H1 (cell line): ENCODE results near the gene CCL15. TPM values are rescaled to one million over a fixed set of nuclear protein-coding genes. Genes with fewer than 3 reads are reported as not detected.
"Not testable (repeated sequence)": the region's sequence is repeated elsewhere in the genome, so short reads cannot be mapped to it uniquely, and the experiment has no call there.

Experiments used
- CTCF ChIA-PET: fragments of 300-600 bp; sonication (Branson Sonifier 250); formaldehyde crosslinking; loops from one replicate; lab custom pipeline; 2021; ENCODE audit not compliant: partially characterized antibody; lab: Charles Lee
- POLR2A ChIA-PET: fragments of 300-600 bp; sonication (Branson Sonifier 250); formaldehyde crosslinking; loops from one replicate; lab custom pipeline; 2021; ENCODE audit warnings: inconsistent platforms; ENCODE audit not compliant: partially characterized antibody; lab: Charles Lee
- DNase-seq, 2 experiments: peaks; one replicate each; pipeline versions ENCODE4 v3.0.0 to v3.0.0-alpha.2; 2010 to 2022; ENCODE audit warnings: low spot score in 2 of 2, low read depth in 1 of 2, mixed read lengths in 1 of 2
- FAIRE-seq: peaks from 2 replicates; lab custom pipeline; 2011; peaks lifted over from hg19 to GRCh38; lab: Jason Lieb, UNC
- H2AFZ ChIP-seq: 2 replicates; pipeline ENCODE4 v1.8.1; 2012; ENCODE audit warnings: low read length, inconsistent platforms
- H2AK5ac ChIP-seq: 2 replicates; pipeline ENCODE4 v1.6.1; 2013; ENCODE audit warnings: low read depth, low read length
- H2BK120ac ChIP-seq: replicated peaks from 2 replicates; pipeline ENCODE3; 2013; ENCODE audit warnings: low read depth, low read length, inconsistent platforms
- H2BK12ac ChIP-seq: 2 replicates; pipeline ENCODE4 v1.6.1; 2013; ENCODE audit warnings: low read depth, low read length
- H2BK15ac ChIP-seq: 2 replicates; pipeline ENCODE4 v1.6.1; 2013; ENCODE audit warnings: low read length
- H2BK20ac ChIP-seq: 2 replicates; pipeline ENCODE4 v1.6.1; 2013; ENCODE audit warnings: low read length
- H2BK5ac ChIP-seq: 2 replicates; pipeline ENCODE4 v1.6.1; 2013; ENCODE audit warnings: low read depth, low read length
- H3K14ac ChIP-seq: 2 replicates; pipeline ENCODE4 v1.6.1; 2013; ENCODE audit warnings: inconsistent platforms; ENCODE audit not compliant: insufficient read length
- H3K18ac ChIP-seq: 2 replicates; pipeline ENCODE4 v1.6.1; 2013; ENCODE audit warnings: low read length; ENCODE audit errors: extremely low read depth
- H3K23ac ChIP-seq: 2 replicates; pipeline ENCODE4 v1.6.1; 2013; ENCODE audit warnings: inconsistent platforms; ENCODE audit not compliant: insufficient read length
- H3K23me2 ChIP-seq: 2 replicates; pipeline ENCODE4 v1.6.1; 2013; ENCODE audit warnings: low read depth, low read length
- H3K27ac ChIP-seq: 2 replicates; pipeline ENCODE4 v1.6.1; 2011; ENCODE audit warnings: low read depth, low read length, inconsistent platforms
- H3K27me3 ChIP-seq, 4 experiments: replicated peaks in 1 of 4; 1 replicate in 1 of 4; 2 replicates in 3 of 4; pipeline versions ENCODE4 v1.6.1 to v1.8.1; 2011 to 2013; ENCODE audit warnings: low read length in 3 of 4, mild to moderate bottlenecking in 3 of 4, inconsistent platforms in 2 of 4, mixed read lengths in 2 of 4, moderate library complexity in 1 of 4; ENCODE audit not compliant: control insufficient read depth in 3 of 4, insufficient read depth in 3 of 4; ENCODE audit errors: extremely low read depth in 1 of 4
- H3K36me3 ChIP-seq, 4 experiments: 2 replicates each; pipeline versions ENCODE4 v1.6.1 to v1.8.1; 2011 to 2013; ENCODE audit warnings: mild to moderate bottlenecking in 4 of 4, low read length in 3 of 4, moderate library complexity in 2 of 4, control low read depth in 1 of 4, inconsistent platforms in 1 of 4; ENCODE audit not compliant: insufficient read depth in 4 of 4, control insufficient read depth in 2 of 4
- H3K4ac ChIP-seq: replicated peaks from 2 replicates; pipeline ENCODE3; 2013; ENCODE audit warnings: low read length, low read depth, mixed read lengths, inconsistent platforms; ENCODE audit not compliant: insufficient read length
- H3K4me1 ChIP-seq, 4 experiments: replicated peaks in 1 of 4; 1 replicate in 1 of 4; 2 replicates in 3 of 4; pipeline versions ENCODE4 v1.6.1 to v1.8.1; 2011 to 2013; ENCODE audit warnings: low read length in 3 of 4, inconsistent platforms in 2 of 4, mixed read lengths in 1 of 4; ENCODE audit not compliant: insufficient read depth in 4 of 4, control insufficient read depth in 3 of 4
- H3K4me2 ChIP-seq, 2 experiments: 2 replicates each; pipeline versions ENCODE4 v1.6.1 to v1.8.1; 2011 to 2013; ENCODE audit warnings: low read depth in 2 of 2, low read length in 2 of 2, control low read depth in 1 of 2, inconsistent platforms in 1 of 2, mild to moderate bottlenecking in 1 of 2; ENCODE audit not compliant: insufficient read depth in 1 of 2
- H3K4me3 ChIP-seq, 4 experiments: fragments of 200-600, 300-600 bp in 1 of 4; sonication (generic), shearing (Covaris generic), sonication (Bioruptor Twin) in 1 of 4; 2 replicates each; pipeline versions ENCODE4 v1.5.1 to v1.8.1; 2011 to 2016; ENCODE audit warnings: low read length in 4 of 4, low read depth in 3 of 4, control low read depth in 2 of 4, inconsistent platforms in 2 of 4, mild to moderate bottlenecking in 2 of 4, mixed read lengths in 1 of 4, moderate library complexity in 1 of 4; ENCODE audit not compliant: insufficient read depth in 2 of 4; ENCODE audit errors: extremely low read depth in 1 of 4
- H3K56ac ChIP-seq: replicated peaks from 2 replicates; pipeline ENCODE3; 2013; ENCODE audit warnings: low read depth, mild to moderate bottlenecking, mixed read lengths, low read length, inconsistent platforms; ENCODE audit not compliant: insufficient read length
- H3K79me1 ChIP-seq: 2 replicates; pipeline ENCODE4 v1.6.1; 2013; ENCODE audit warnings: low read depth, low read length, control low read depth
- H3K79me2 ChIP-seq, 2 experiments: 2 replicates each; pipeline versions ENCODE4 v1.6.1 to v1.8.1; 2012 to 2013; ENCODE audit warnings: low read length in 2 of 2, mild to moderate bottlenecking in 2 of 2, inconsistent platforms in 1 of 2; ENCODE audit not compliant: insufficient read depth in 2 of 2, control insufficient read depth in 1 of 2
- H3K9ac ChIP-seq, 4 experiments: replicated peaks in 1 of 4; 1 replicate in 1 of 4; 2 replicates in 3 of 4; pipeline versions ENCODE4 v1.6.1 to v1.8.1; 2011 to 2013; ENCODE audit warnings: low read depth in 3 of 4, low read length in 3 of 4, control low read depth in 2 of 4, mild to moderate bottlenecking in 2 of 4, moderate library complexity in 2 of 4, inconsistent platforms in 1 of 4; ENCODE audit errors: extremely low read depth in 1 of 4
- H3K9me3 ChIP-seq, 2 experiments: 2 replicates each; pipeline versions ENCODE4 v1.6.1 to v1.8.1; 2012 to 2013; ENCODE audit warnings: mild to moderate bottlenecking in 2 of 2, moderate library complexity in 2 of 2, control low read depth in 1 of 2, inconsistent platforms in 1 of 2, low read depth in 1 of 2, low read length in 1 of 2, mixed read lengths in 1 of 2; ENCODE audit not compliant: insufficient read depth in 2 of 2
- H4K20me1 ChIP-seq, 2 experiments: replicated peaks in 1 of 2; 2 replicates each; pipeline versions ENCODE3 to v1.8.1; 2011 to 2013; ENCODE audit warnings: inconsistent platforms in 2 of 2, low read length in 2 of 2, mild to moderate bottlenecking in 1 of 2; ENCODE audit not compliant: insufficient read depth in 2 of 2, control insufficient read depth in 1 of 2
- H4K5ac ChIP-seq: 2 replicates; pipeline ENCODE4 v1.6.1; 2013; ENCODE audit warnings: low read length, low read depth, mixed read lengths, inconsistent platforms; ENCODE audit not compliant: insufficient read length
- H4K8ac ChIP-seq: 2 replicates; pipeline ENCODE4 v1.8.0; 2013; ENCODE audit warnings: mild to moderate bottlenecking, moderate library complexity, low read length, inconsistent platforms; ENCODE audit not compliant: insufficient read depth; ENCODE audit errors: extremely low read depth
- H4K91ac ChIP-seq: replicated peaks from 2 replicates; pipeline ENCODE3; 2013; ENCODE audit warnings: low read length, mixed read lengths, inconsistent platforms; ENCODE audit not compliant: insufficient read length
- RFX5 ChIP-seq: IDR thresholded peaks from 2 replicates; pipeline ENCODE4 v1.6.1; 2011; ENCODE audit warnings: low read depth, low read length, improper control_type of control experiment, borderline replicate concordance
- WGBS, 2 experiments: shearing (Covaris generic) in 1 of 2; methylation state at CpG; one replicate each; pipeline versions ENCODE4 v1.1.6 to v1.1.7; 2013 to 2015; ENCODE audit warnings: low lambda C conversion rate in 2 of 2, mixed read lengths in 2 of 2, inconsistent platforms in 1 of 2, low coverage in 1 of 2, missing lambda C conversion rate in 1 of 2; ENCODE audit not compliant: insufficient replicate concordance in 2 of 2, insufficient coverage in 1 of 2, insufficient read length in 1 of 2; ENCODE audit errors: extremely low coverage in 1 of 2, missing lambda C conversion rate in 1 of 2; 5-methylcytosine and 5-hydroxymethylcytosine counted together
- polyA plus RNA-seq, 7 experiments: library from polyadenylated mRNA; depleted of rRNA in 3 of 7; stranded (reverse) in 5 of 7; unstranded in 2 of 7; fragments of >200 nt in 5 of 7; fragments of 200-250 nt in 2 of 7; gene quantifications; 1 replicate in 5 of 7; 2 replicates in 1 of 7; 4 replicates in 1 of 7; pipeline versions ENCODE4 v1.2.1 to v1.2.3, GENCODE V29; 2011 to 2013; ENCODE audit warnings: missing spikeins in 2 of 7, mixed read lengths in 2 of 7
- total RNA-seq: library from RNA; stranded (reverse); fragmentation: NEBNext Ultra II Directional; extraction: Animal tissue kit (Norgen Biotek cat#: 25700); gene quantifications from 2 replicates; pipeline ENCODE4 v1.2.1, GENCODE V29; 2021

The CCL15 gene
- total and polyA plus RNA-seq, 2 of the 8 experiments (the other 6 are each of a cell fraction or from before 2014, with no cell fraction given), result not detected

DNA sequence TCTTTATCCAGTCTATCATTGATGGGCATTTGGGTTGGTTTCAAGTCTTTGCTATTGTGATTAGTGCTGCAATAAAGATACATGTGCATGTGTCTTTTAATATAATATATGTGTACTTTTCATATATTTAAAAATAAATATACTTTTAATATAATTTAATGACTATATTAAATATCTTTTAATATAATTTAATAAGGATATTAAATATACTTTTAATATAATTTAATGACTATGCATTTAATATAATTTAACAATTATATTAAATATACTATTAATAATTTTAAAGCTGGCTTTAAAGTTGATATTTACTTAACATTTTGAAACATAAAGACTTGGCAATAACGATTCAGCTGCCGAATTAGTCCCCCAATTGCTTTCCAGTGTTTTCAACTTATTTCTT is 15.2 kb upstream of the CCL15 start (continued):
- no peak for TF ChIP-seq RFX5

- H2BK12ac ChIP-seq, result not testable (repeated sequence)
These were observed 14.5 kb upstream of the CCL15 start for GRCh38 chr17:36015895-36016294.

More at GRCh38 chr17:36015895-36016294, 14.5 kb upstream of the CCL15 start:
- H3K27ac ChIP-seq, DNase-seq, H3K23ac ChIP-seq, H3K79me1 ChIP-seq, H3K4me2 ChIP-seq, H4K5ac ChIP-seq, POLR2A ChIA-PET, H2BK15ac ChIP-seq, H2AFZ ChIP-seq, H3K4me3 ChIP-seq, H2AK5ac ChIP-seq, CTCF ChIA-PET, FAIRE-seq, H3K18ac ChIP-seq, H3K56ac ChIP-seq, H4K8ac ChIP-seq, H4K91ac ChIP-seq, H3K27me3 ChIP-seq, H2BK20ac ChIP-seq, H4K20me1 ChIP-seq, H3K4me1 ChIP-seq, H3K9ac ChIP-seq, H3K4ac ChIP-seq, H2BK5ac ChIP-seq, H2BK120ac ChIP-seq, H3K14ac ChIP-seq, H3K23me2 ChIP-seq, H3K36me3 ChIP-seq, H3K79me2 ChIP-seq: not testable (repeated sequence)
- peaks cover 0 to 14% of the 10 kb centered on the region in 2 experiments; a peak in 2 of 4 replicates for H3K9me3 ChIP-seq
- 93% methylated on average over 4 of the region's 4 CpGs; no CpG with 5 or more reads in 1 of the 2 experiments for WGBS, 2 experiments
